PC-9 (cell line): ENCODE measurements around the gene NKAP. TPM values are rescaled to one million over a fixed set of nuclear protein-coding genes. Genes with fewer than 3 reads are reported as not detected.
"Not testable (repeated sequence)": the region's sequence is repeated elsewhere in the genome, so short reads cannot be mapped to it uniquely, and the experiment has no call there.

ENCODE experiments used
- BruUV-seq: library from RNA; stranded (reverse); fragments of 400-500 nt; replicated peaks from 2 replicates; lab custom pipeline; 2021; lab: Mats Ljungman, UMichigan
- CTCF ChIA-PET: fragments of 300-600 bp; sonication (Branson Sonifier 250); formaldehyde crosslinking; loops from one replicate; lab custom pipeline; 2022; ENCODE audit warnings: antibody characterized with exemption; lab: Charles Lee
- POLR2A ChIA-PET: fragments of 300-600 bp; sonication (Branson Sonifier 250); formaldehyde crosslinking; loops from one replicate; lab custom pipeline; 2022; ENCODE audit warnings: antibody characterized with exemption; ENCODE audit not compliant: unreplicated experiment; lab: Charles Lee
- DNase-seq, 2 experiments: peaks; one replicate each; pipeline versions ENCODE4 v3.0.0 to v3.0.0-alpha.2; 2015 to 2022; ENCODE audit warnings: mixed read lengths in 1 of 2
- H2AFZ ChIP-seq: fragments of 200-600 bp; sonication (generic); 2 replicates; pipeline ENCODE4 v1.8.1; 2017; ENCODE audit warnings: antibody characterized with exemption
- H3F3A ChIP-seq: fragments of 200-600 bp; sonication (generic); 2 replicates; pipeline ENCODE4 v1.8.1; 2017; ENCODE audit warnings: antibody characterized with exemption, mild to moderate bottlenecking, low read depth; ENCODE audit not compliant: insufficient read depth
- H3K27ac ChIP-seq: fragments of 200-600 bp; sonication (generic); 2 replicates; pipeline ENCODE4 v1.6.1; 2016; ENCODE audit warnings: mixed run types
- H3K27me3 ChIP-seq: fragments of 200-600 bp; sonication (generic); 2 replicates; pipeline ENCODE4 v1.6.1; 2016; ENCODE audit warnings: low read depth, mixed run types; ENCODE audit not compliant: insufficient read depth
- H3K36me3 ChIP-seq: fragments of 200-600 bp; sonication (generic); 2 replicates; pipeline ENCODE4 v1.6.1; 2016; ENCODE audit warnings: low read depth, mixed run types
- H3K4me1 ChIP-seq: fragments of 200-600 bp; sonication (generic); replicated peaks from 2 replicates; pipeline ENCODE4 v1.6.1; 2016; ENCODE audit warnings: mixed run types; ENCODE audit not compliant: insufficient read depth
- H3K4me2 ChIP-seq: fragments of 200-600 bp; sonication (generic); 2 replicates; pipeline ENCODE4 v1.6.1; 2017; ENCODE audit warnings: mixed run types
- H3K4me3 ChIP-seq: fragments of 200-600 bp; sonication (generic); 2 replicates; pipeline ENCODE4 v1.6.1; 2016; ENCODE audit warnings: mixed run types
- H3K79me2 ChIP-seq: fragments of 200-600 bp; sonication (generic); 2 replicates; pipeline ENCODE4 v1.6.1; 2017; ENCODE audit warnings: low read depth, mixed run types
- H3K9me2 ChIP-seq: fragments of 200-600 bp; sonication (generic); 2 replicates; pipeline ENCODE4 v1.8.1; 2017; ENCODE audit warnings: mild to moderate bottlenecking; ENCODE audit not compliant: insufficient read depth
- H3K9me3 ChIP-seq: fragments of 200-600 bp; sonication (generic); 2 replicates; pipeline ENCODE4 v1.8.1; 2016; ENCODE audit warnings: low read depth; ENCODE audit not compliant: insufficient read depth
- H4K20me1 ChIP-seq: fragments of 200-600 bp; sonication (generic); 2 replicates; pipeline ENCODE4 v1.8.1; 2017; ENCODE audit not compliant: insufficient read depth
- CTCF ChIP-seq: fragments of 200-600 bp; sonication (generic); conservative IDR thresholded peaks from 2 replicates; pipeline ENCODE4 v1.6.1; 2017; ENCODE audit warnings: mixed run types, antibody characterized with exemption, mild to moderate bottlenecking, moderate library complexity
- EZH2 ChIP-seq: fragments of 200-600 bp; sonication (generic); IDR thresholded peaks from 2 replicates; pipeline ENCODE4 v1.8.0; 2017; ENCODE audit warnings: antibody characterized with exemption, low read depth
- intact Hi-C: fragments of 100-400 bp; cut with micrococcal nuclease; formaldehyde crosslinking; loops from one replicate; pipeline ENCODE4 v1.10.0; 2022; ENCODE audit not compliant: unreplicated experiment
- total RNA-seq: library from RNA; stranded (reverse); gene quantifications from 2 replicates; pipeline ENCODE4 v1.2.3, GENCODE V29; 2021

The NKAP gene
- total RNA-seq, 1 experiment from 2014 or later: 18.6 TPM

GRCh38 chrX:119983494-119983893, 39.9 kb upstream of the NKAP start:
- Histone ChIP-seq H3K4me3 (no peak overlapping the region), H3F3A (no peaks in the 10 kb centered on the region), H2AFZ (no peak overlapping the region), H3K9me3 (no peaks in the 10 kb centered on the region), H4K20me1 (no peaks in the 10 kb centered on the region), H3K79me2 (no peaks in the 10 kb centered on the region), H3K27ac (no peak overlapping the region), H3K4me1 (no peaks in the 10 kb centered on the region), H3K27me3 (no peaks in the 10 kb centered on the region; the same call in 1 of the 2 replicates), H3K4me2 (no peak overlapping the region), H3K36me3 (no peaks in the 10 kb centered on the region), H3K9me2 (no peaks in the 10 kb centered on the region)
- TF ChIP-seq EZH2 (no peak), CTCF (no peak)
- ChIA-PET CTCF (no interaction called here), POLR2A (no interaction called here)
- no peak for DNase-seq
- intact Hi-C loops: loop anchor here (10.0 kb wide), 2 partner anchors 231 to 491 kb away; no protein-coding TSS in a partner anchor
- BruUV-seq: no TSS peak

GRCh38 chrX:119982145-119982544, 38.6 kb upstream of the NKAP start:
- Histone ChIP-seq H3K4me3 (no peak overlapping the region), H3K9me3 (no peaks in the 10 kb centered on the region), H3K9me2 (no peaks in the 10 kb centered on the region), H3K4me2 (no peak overlapping the region), H3K79me2 (no peaks in the 10 kb centered on the region), H3F3A (no peaks in the 10 kb centered on the region), H3K36me3 (no peaks in the 10 kb centered on the region), H3K4me1 (no peaks in the 10 kb centered on the region), H3K27ac (no peak overlapping the region), H4K20me1 (no peaks in the 10 kb centered on the region), H3K27me3 (no peaks in the 10 kb centered on the region), H2AFZ (no peak overlapping the region)
- no peak for TF ChIP-seq EZH2
- intact Hi-C loops: loop anchor here (10.0 kb wide), 2 partner anchors 233 to 493 kb away; no protein-coding TSS in a partner anchor
- no peak for DNase-seq
- no TSS peak for BruUV-seq
- ChIA-PET POLR2A (no interaction called here), CTCF (interaction anchor here (0.7 kb wide), 2 partner anchors 32 to 53 kb away, joined by 3 read pairs; no protein-coding TSS in a partner anchor)

GRCh38 chrX:119981286-119982070, 37.9 kb upstream of the NKAP start:
- intact Hi-C loops: loop anchor here (10.0 kb wide), 2 partner anchors 233 to 493 kb away; no protein-coding TSS in a partner anchor
- Histone ChIP-seq H3K4me1 (no peaks in the 10 kb centered on the region), H3K4me2 (no peak overlapping the region), H3K9me2 (no peaks in the 10 kb centered on the region), H3K79me2 (no peaks in the 10 kb centered on the region), H3K4me3 (no peak overlapping the region), H3K27me3 (no peaks in the 10 kb centered on the region), H3K36me3 (no peaks in the 10 kb centered on the region), H3K27ac (no peak overlapping the region), H2AFZ (no peak overlapping the region), H4K20me1 (no peaks in the 10 kb centered on the region), H3K9me3 (no peaks in the 10 kb centered on the region), H3F3A (no peaks in the 10 kb centered on the region)
- BruUV-seq: no TSS peak
- POLR2A ChIA-PET: no interaction called here
- CTCF ChIA-PET: interaction anchor here (0.7 kb wide), 3 partner anchors 53 to 691 kb away, joined by 3 to 5 read pairs (median 3); no protein-coding TSS in a partner anchor
- peak in 1 of 2 experiments; percentile 41 for DNase-seq
- no peak for TF ChIP-seq EZH2
- TF ChIP-seq CTCF: peak; percentile 61

- H2AFZ ChIP-seq, H3K4me1 ChIP-seq, DNase-seq, H3K27me3 ChIP-seq, H3K9me2 ChIP-seq, intact Hi-C loops, BruUV-seq, H3K9me3 ChIP-seq, POLR2A ChIA-PET, CTCF ChIA-PET, H3K36me3 ChIP-seq, H3F3A ChIP-seq, H3K4me2 ChIP-seq, H3K79me2 ChIP-seq, H3K4me3 ChIP-seq, H3K27ac ChIP-seq, H4K20me1 ChIP-seq: not testable (repeated sequence)
Observed at GRCh38 chrX:119977172-119977571, 33.6 kb upstream of the NKAP start.
